Measurements from ENCODE around the gene PTPRE. TPM values are rescaled to one million over a fixed set of nuclear protein-coding genes. Genes with fewer than 3 reads are reported as not detected.

The PTPRE gene
- total RNA-seq (10 to 100 TPM; 23.2 to 69.2 (median 32.2) TPM), total RNA-seq (42.6 to 319 (median 71.5) reads per million in 29 experiments)
- total RNA-seq (2013) = 35.6 TPM

GRCh38 chr10:127906548-127907377 lies at the start of gene PTPRE:
Gene PTPRE, plus strand, starts transcription at chr10:127907103. Its CDS starts 133,779 bp downstream, at chr10:128040882.
- H3K36me3 ChIP-seq (ENCODE audit: control insufficient read depth in 2 of 2, extremely low read depth in 1 of 2, insufficient read depth in 1 of 2, low read length in 1 of 2) = no peaks in the 10 kb centered on the region
- peaks cover 0 to 9% of the 10 kb centered on the region in 2 experiments for H3K4me1 ChIP-seq (ENCODE audit: control insufficient read depth in 1 of 2, extremely low read depth in 1 of 2, insufficient read depth in 2 of 2, low read length in 2 of 2)
- Mint-ChIP-seq H3K4me1 (no peaks in the 10 kb centered on the region), H3K27me3 (peaks cover 20 to 42% of the 10 kb centered on the region in 2 donors), H3K4me3 (peak within 1 kb of the TSS; percentile 34 to 50 (median 49)), H3K36me3 (no peaks in the 10 kb centered on the region), H3K9me3 (no peaks in the 10 kb centered on the region), H3K27ac (no peak within 1 kb of the TSS)
- DNase-seq = peak in 34 of 35 experiments; percentile 18 to 74 (median 48)
- WGBS (ENCODE audit: insufficient coverage) = 9% methylated on average over 77 of the region's 78 CpGs
- ATAC-seq (replicated peaks in 1 of 4) = peak; percentile 92 to 99 (median 96)
- peaks cover 0 to 42% of the 10 kb centered on the region in 2 experiments for H3K27me3 ChIP-seq (replicated peaks in 1 of 2; ENCODE audit: control insufficient read depth in 2 of 2, extremely low read depth in 1 of 2, insufficient read depth in 2 of 2, low read length in 1 of 2)
- H3K27ac ChIP-seq (ENCODE audit: low read length) = no peak within 1 kb of the TSS
- H3K9me3 ChIP-seq = no peaks in the 10 kb centered on the region
- CTCF ChIA-PET = interaction anchor here (0.7 to 3.4 kb wide), 6 partner anchors 13 to 163 kb away, joined by 3 to 20 read pairs (median 10); no protein-coding TSS in a partner anchor
- peak within 1 kb of the TSS in 1 of 2 donors; percentile 57 for H3K4me3 ChIP-seq (ENCODE audit: control insufficient read depth in 1 of 2, extremely low read depth in 1 of 2, low read length in 1 of 2)
- POLR2A ChIA-PET = no interaction called here

GRCh38 chr10:127860592-127860991 lies 46.3 kb upstream of the PTPRE start:
- no peaks in the 10 kb centered on the region for H3K9me3 ChIP-seq
- Mint-ChIP-seq H3K27me3 (peaks cover 3 to 9% of the 10 kb centered on the region in 2 donors), H3K4me1 (no peaks in the 10 kb centered on the region), H3K36me3 (no peaks in the 10 kb centered on the region), H3K27ac (no peak overlapping the region), H3K4me3 (no peak overlapping the region), H3K9me3 (peaks cover 0 to 12% (median 9%) of the 10 kb centered on the region in 3 donors)
- ChIA-PET CTCF (no interaction called here), POLR2A (no interaction called here)
- DNase-seq = no peak
- no peaks in the 10 kb centered on the region for H3K4me1 ChIP-seq (ENCODE audit: control insufficient read depth in 1 of 2, extremely low read depth in 1 of 2, insufficient read depth in 2 of 2, low read length in 2 of 2)
- H3K36me3 ChIP-seq (ENCODE audit: control insufficient read depth in 2 of 2, extremely low read depth in 1 of 2, insufficient read depth in 1 of 2, low read length in 1 of 2) = no peaks in the 10 kb centered on the region
- ATAC-seq (replicated peaks in 1 of 4) = no peak
- peaks cover 0 to 7% of the 10 kb centered on the region in 2 experiments for H3K27me3 ChIP-seq (replicated peaks in 1 of 2; ENCODE audit: control insufficient read depth in 2 of 2, extremely low read depth in 1 of 2, insufficient read depth in 2 of 2, low read length in 1 of 2)
- WGBS (ENCODE audit: insufficient coverage) = 85% methylated on average over 6 of the region's 6 CpGs
- H3K27ac ChIP-seq (ENCODE audit: low read length) = no peak overlapping the region
- no peak overlapping the region for H3K4me3 ChIP-seq (ENCODE audit: control insufficient read depth in 1 of 2, extremely low read depth in 1 of 2, low read length in 1 of 2)

- Mint-ChIP-seq H3K4me3 (no peak overlapping the region), H3K9me3 (peaks cover 2 to 12% (median 9%) of the 10 kb centered on the region in 3 donors), H3K4me1 (no peaks in the 10 kb centered on the region), H3K27me3 (peaks cover 7 to 18% of the 10 kb centered on the region in 2 donors), H3K27ac (no peak overlapping the region), H3K36me3 (no peaks in the 10 kb centered on the region)
- DNase-seq (no peak), ATAC-seq (replicated peaks in 1 of 4) (no peak)
- 92% methylated on average over 5 of the region's 6 CpGs for WGBS (ENCODE audit: insufficient coverage)
- Histone ChIP-seq H3K27me3 (replicated peaks in 1 of 2; ENCODE audit: control insufficient read depth in 2 of 2, extremely low read depth in 1 of 2, insufficient read depth in 2 of 2, low read length in 1 of 2) (peaks cover 0 to 6% of the 10 kb centered on the region in 2 experiments), H3K4me3 (ENCODE audit: control insufficient read depth in 1 of 2, extremely low read depth in 1 of 2, low read length in 1 of 2) (no peak overlapping the region), H3K9me3 (no peaks in the 10 kb centered on the region), H3K27ac (ENCODE audit: low read length) (no peak overlapping the region), H3K4me1 (ENCODE audit: control insufficient read depth in 1 of 2, extremely low read depth in 1 of 2, insufficient read depth in 2 of 2, low read length in 2 of 2) (no peaks in the 10 kb centered on the region), H3K36me3 (ENCODE audit: control insufficient read depth in 2 of 2, extremely low read depth in 1 of 2, insufficient read depth in 1 of 2, low read length in 1 of 2) (no peaks in the 10 kb centered on the region)
- CTCF ChIA-PET = interaction anchor here in 1 of 2 donors (1.1 to 2.3 kb wide), 2 partner anchors 9 kb away, joined by 7 to 10 read pairs; no protein-coding TSS in a partner anchor
- POLR2A ChIA-PET = no interaction called here
Measured at GRCh38 chr10:127863231-127863825, 43.6 kb upstream of the PTPRE start.

- Mint-ChIP-seq H3K27ac (no peak overlapping the region), H3K4me3 (no peak overlapping the region), H3K27me3 (peaks cover 15 to 23% of the 10 kb centered on the region in 2 donors), H3K9me3 (peaks cover 12 to 23% (median 19%) of the 10 kb centered on the region in 3 donors), H3K36me3 (no peaks in the 10 kb centered on the region), H3K4me1 (no peaks in the 10 kb centered on the region)
- DNase-seq (no peak), ATAC-seq (replicated peaks in 1 of 4) (no peak)
- ChIA-PET CTCF (interaction anchor here in 1 of 2 donors (0.7 kb wide), 1 partner anchor 587 kb away, joined by 3 read pairs; no protein-coding TSS in a partner anchor), POLR2A (no interaction called here)
- WGBS (ENCODE audit: insufficient coverage) = 63% methylated on average over 5 of the region's 8 CpGs
- Histone ChIP-seq H3K4me3 (ENCODE audit: control insufficient read depth in 1 of 2, extremely low read depth in 1 of 2, low read length in 1 of 2) (no peak overlapping the region), H3K36me3 (ENCODE audit: control insufficient read depth in 2 of 2, extremely low read depth in 1 of 2, insufficient read depth in 1 of 2, low read length in 1 of 2) (no peaks in the 10 kb centered on the region), H3K27ac (ENCODE audit: low read length) (no peak overlapping the region), H3K9me3 (no peaks in the 10 kb centered on the region), H3K4me1 (ENCODE audit: control insufficient read depth in 1 of 2, extremely low read depth in 1 of 2, insufficient read depth in 2 of 2, low read length in 2 of 2) (no peaks in the 10 kb centered on the region), H3K27me3 (replicated peaks in 1 of 2; ENCODE audit: control insufficient read depth in 2 of 2, extremely low read depth in 1 of 2, insufficient read depth in 2 of 2, low read length in 1 of 2) (peaks cover 0 to 10% of the 10 kb centered on the region in 2 experiments)
Measured at GRCh38 chr10:127866276-127867013, 40.5 kb upstream of the PTPRE start.

GRCh38 chr10:127867805-127868204 lies 39.1 kb upstream of the PTPRE start:
- H3K4me3 Mint-ChIP-seq = no peak overlapping the region
- peaks cover 12 to 23% (median 19%) of the 10 kb centered on the region in 3 donors for H3K9me3 Mint-ChIP-seq
- Histone ChIP-seq H3K4me3 (ENCODE audit: control insufficient read depth in 1 of 2, extremely low read depth in 1 of 2, low read length in 1 of 2) (no peak overlapping the region), H3K9me3 (no peaks in the 10 kb centered on the region), H3K36me3 (ENCODE audit: control insufficient read depth in 2 of 2, extremely low read depth in 1 of 2, insufficient read depth in 1 of 2, low read length in 1 of 2) (no peaks in the 10 kb centered on the region), H3K4me1 (ENCODE audit: control insufficient read depth in 1 of 2, extremely low read depth in 1 of 2, insufficient read depth in 2 of 2, low read length in 2 of 2) (no peaks in the 10 kb centered on the region), H3K27ac (ENCODE audit: low read length) (no peak overlapping the region), H3K27me3 (replicated peaks in 1 of 2; ENCODE audit: control insufficient read depth in 2 of 2, extremely low read depth in 1 of 2, insufficient read depth in 2 of 2, low read length in 1 of 2) (peaks cover 0 to 22% of the 10 kb centered on the region in 2 experiments)
- H3K27me3 Mint-ChIP-seq = peaks cover 24 to 29% of the 10 kb centered on the region in 2 donors
- no peak for ATAC-seq (replicated peaks in 1 of 4)
- no peaks in the 10 kb centered on the region for H3K36me3 Mint-ChIP-seq
- WGBS (ENCODE audit: insufficient coverage) = no CpG with 5 or more reads among the region's 1 CpG
- ChIA-PET POLR2A (no interaction called here), CTCF (no interaction called here)
- H3K4me1 Mint-ChIP-seq = no peaks in the 10 kb centered on the region
- no peak overlapping the region for H3K27ac Mint-ChIP-seq
- DNase-seq = no peak

- H3K27ac ChIP-seq (ENCODE audit: low read length) = no peak overlapping the region
Measured at GRCh38 chr10:127869329-127869728, 37.6 kb upstream of the PTPRE start.

More at GRCh38 chr10:127869329-127869728, 37.6 kb upstream of the PTPRE start:
- H3K27me3 ChIP-seq (replicated peaks in 1 of 2; ENCODE audit: control insufficient read depth in 2 of 2, extremely low read depth in 1 of 2, insufficient read depth in 2 of 2, low read length in 1 of 2) = peaks cover 0 to 35% of the 10 kb centered on the region in 2 experiments
- Mint-ChIP-seq H3K27ac (no peak overlapping the region), H3K36me3 (no peaks in the 10 kb centered on the region), H3K4me1 (no peaks in the 10 kb centered on the region), H3K9me3 (peaks cover 11 to 12% (median 11%) of the 10 kb centered on the region in 3 donors), H3K4me3 (no peak overlapping the region), H3K27me3 (peaks cover 24 to 28% of the 10 kb centered on the region in 2 donors)
- no peaks in the 10 kb centered on the region for H3K4me1 ChIP-seq (ENCODE audit: control insufficient read depth in 1 of 2, extremely low read depth in 1 of 2, insufficient read depth in 2 of 2, low read length in 2 of 2)
- H3K9me3 ChIP-seq = no peaks in the 10 kb centered on the region
- CTCF ChIA-PET = no interaction called here
- ATAC-seq (replicated peaks in 1 of 4) = no peak
- H3K4me3 ChIP-seq (ENCODE audit: control insufficient read depth in 1 of 2, extremely low read depth in 1 of 2, low read length in 1 of 2) = no peak overlapping the region
- no peak for DNase-seq
- POLR2A ChIA-PET = no interaction called here
- H3K36me3 ChIP-seq (ENCODE audit: control insufficient read depth in 2 of 2, extremely low read depth in 1 of 2, insufficient read depth in 1 of 2, low read length in 1 of 2) = no peaks in the 10 kb centered on the region
